Ishikawa (cell line): Measurements from ENCODE around the gene STXBP5.

Experiments
- CEBPB ChIP-seq: IDR thresholded peaks from 2 replicates; pipeline ENCODE4 v1.6.1; 2012
- CREB1 ChIP-seq: IDR thresholded peaks from 2 replicates; pipeline ENCODE4 v1.6.1; 2012; ENCODE audit warnings: low read depth
- EGR1 ChIP-seq: IDR thresholded peaks from 2 replicates; pipeline ENCODE4 v1.6.1; 2012
- EP300 ChIP-seq: IDR thresholded peaks from 2 replicates; pipeline ENCODE4 v1.6.1; 2012; ENCODE audit warnings: borderline replicate concordance
- FOXM1 ChIP-seq: IDR thresholded peaks from 2 replicates; pipeline ENCODE4 v1.6.1; 2012; ENCODE audit warnings: low read depth, borderline replicate concordance
- MAX ChIP-seq: IDR thresholded peaks from 2 replicates; pipeline ENCODE4 v1.6.1; 2012
- NFIC ChIP-seq: IDR thresholded peaks from 2 replicates; pipeline ENCODE4 v1.6.1; 2012
- RAD21 ChIP-seq: IDR thresholded peaks from 2 replicates; pipeline ENCODE4 v1.6.1; 2012; ENCODE audit warnings: low read depth
- REST ChIP-seq: IDR thresholded peaks from 2 replicates; pipeline ENCODE4 v1.6.1; 2012; ENCODE audit warnings: low read depth, mild to moderate bottlenecking
- TAF1 ChIP-seq: IDR thresholded peaks from 2 replicates; pipeline ENCODE4 v1.6.1; 2012; ENCODE audit warnings: low read depth, mild to moderate bottlenecking
- TCF12 ChIP-seq: IDR thresholded peaks from 2 replicates; pipeline ENCODE4 v1.6.1; 2012; ENCODE audit warnings: low read depth
- TEAD4 ChIP-seq: IDR thresholded peaks from 2 replicates; pipeline ENCODE4 v1.6.1; 2012
- USF1 ChIP-seq: IDR thresholded peaks from 2 replicates; pipeline ENCODE4 v1.6.1; 2012
- YY1 ChIP-seq: IDR thresholded peaks from 2 replicates; pipeline ENCODE4 v1.6.1; 2012; ENCODE audit warnings: low read depth
- ZBTB7A ChIP-seq: IDR thresholded peaks from 2 replicates; pipeline ENCODE4 v1.6.1; 2012; ENCODE audit warnings: low read depth

Gene STXBP5

GRCh38 chr6:147223736-147224135, 19.5 kb downstream of the STXBP5 start:
- no peak for TF ChIP-seq CEBPB
- no peak for TF ChIP-seq TAF1
- no peak for TF ChIP-seq MAX
- TF ChIP-seq EP300 = no peak
- TF ChIP-seq RAD21 = no peak
- no peak for TF ChIP-seq ZBTB7A
- no peak for TF ChIP-seq USF1
- no peak for TF ChIP-seq FOXM1
- no peak for TF ChIP-seq EGR1
- TF ChIP-seq TCF12 = no peak
- TF ChIP-seq TEAD4 = no peak
- TF ChIP-seq REST = no peak
- TF ChIP-seq NFIC = no peak
- TF ChIP-seq CREB1 = no peak
- TF ChIP-seq YY1 = no peak

- TF ChIP-seq MAX = no peak
- TF ChIP-seq EGR1 = no peak
- no peak for TF ChIP-seq CEBPB
- TF ChIP-seq TAF1 = no peak
- TF ChIP-seq REST = no peak
Observed at GRCh38 chr6:147226163-147226724, 22.0 kb downstream of the STXBP5 start.

DNA sequence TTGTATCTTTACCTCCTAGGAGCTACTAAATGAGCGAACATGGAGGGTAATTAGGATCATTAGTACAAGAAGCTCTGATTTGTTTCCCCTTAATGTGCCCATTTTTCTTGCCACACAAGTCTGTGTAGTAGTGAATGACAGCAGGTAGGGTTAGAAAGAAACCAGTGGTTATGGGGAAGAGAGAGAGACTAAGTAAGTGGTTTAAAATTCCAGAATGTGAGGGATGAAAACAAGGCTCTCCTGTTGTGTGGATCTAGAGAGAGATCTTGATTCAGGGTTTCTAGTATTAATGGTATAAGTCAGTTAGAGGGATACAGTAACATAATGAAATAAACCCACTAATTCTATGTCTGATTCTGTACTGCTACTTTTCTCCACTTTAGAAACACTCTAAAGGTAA, 22.7 kb downstream of the STXBP5 start:
- TF ChIP-seq FOXM1 (no peak), ZBTB7A (no peak), YY1 (no peak), EP300 (no peak), TAF1 (no peak), TEAD4 (no peak), USF1 (no peak), EGR1 (no peak), RAD21 (no peak), NFIC (no peak), MAX (no peak), TCF12 (no peak), CEBPB (no peak), REST (no peak)

GRCh38 chr6:147227770-147228320, 23.6 kb downstream of the STXBP5 start:
- TF ChIP-seq CREB1 (no peak), TAF1 (no peak), TCF12 (no peak), TEAD4 (no peak), RAD21 (no peak), ZBTB7A (no peak), YY1 (no peak), CEBPB (no peak)

GRCh38 chr6:147231589-147231988, 27.4 kb downstream of the STXBP5 start:
- TF ChIP-seq REST (no peak), USF1 (no peak), MAX (no peak), TEAD4 (no peak), ZBTB7A (no peak), TCF12 (no peak)
